ENCODE measurements around the gene COX8A. TPM values are rescaled to one million over a fixed set of nuclear protein-coding genes. Genes with fewer than 3 reads are reported as not detected.

The COX8A gene
- polyA plus RNA-seq, 3 donors: 354 to 588 (median 526) TPM

DNA sequence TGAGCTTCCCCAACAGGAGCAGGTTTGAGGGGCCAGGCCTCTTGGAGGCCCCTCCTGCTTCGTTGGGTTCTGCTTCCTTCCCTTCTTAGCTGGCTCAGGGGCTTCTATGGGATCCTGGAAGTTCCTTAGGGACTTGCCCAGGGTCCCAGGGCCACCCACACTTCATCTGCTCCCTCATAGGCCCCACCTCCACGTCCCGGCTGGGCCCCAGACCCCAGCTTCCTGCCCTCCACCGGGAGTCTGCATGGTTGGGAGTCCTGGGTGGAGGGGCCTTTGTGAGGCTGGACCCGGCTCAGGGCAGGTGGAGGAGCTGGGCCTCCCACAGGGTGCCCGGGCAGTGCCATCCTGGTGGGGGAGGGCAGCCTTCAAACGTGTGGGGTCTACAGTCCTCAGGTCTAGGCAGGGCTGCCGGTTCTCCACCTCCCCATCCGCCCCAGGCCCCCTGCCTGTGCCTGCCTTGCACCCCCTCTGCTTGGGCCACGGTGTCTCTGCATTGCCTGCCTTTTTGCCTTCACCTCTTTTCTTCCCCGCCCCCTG, 23.4 kb downstream of the COX8A start:
- H3K4me3 ChIP-seq (replicated peaks in 1 of 3; ENCODE audit: low read depth in 2 of 3, low read length in 3 of 3): no peak overlapping the region
- DNase-seq: no peak
- peaks cover 0 to 5% of the 10 kb centered on the region in 2 donors for H3K9me3 ChIP-seq (replicated peaks in 1 of 2; ENCODE audit: control insufficient read depth in 1 of 2, insufficient read depth in 1 of 2, low read length in 2 of 2)
- WGBS (ENCODE audit: insufficient coverage): 78% methylated on average over 7 of the region's 11 CpGs
- H3K27me3 Mint-ChIP-seq (ENCODE audit: low read depth in 3 of 3): peaks cover 28 to 42% (median 34%) of the 10 kb centered on the region in 3 donors
- H3K4me3 Mint-ChIP-seq: peak overlapping the region in 1 of 2 donors; percentile 39
- peak overlapping the region in 1 of 7 donors; percentile 42 for H3K27ac Mint-ChIP-seq
- no peak overlapping the region for H2AFZ ChIP-seq (ENCODE audit: insufficient read depth, low read depth, low read length, poor library complexity, severe bottlenecking)
- H3K4me1 Mint-ChIP-seq: peaks cover 47% of the 10 kb centered on the region
- H3K79me2 ChIP-seq (ENCODE audit: insufficient read depth, low read length): no peaks in the 10 kb centered on the region
- H4K20me1 ChIP-seq (ENCODE audit: insufficient read depth, low read length): peaks cover 72% of the 10 kb centered on the region
- H3K4me1 ChIP-seq (ENCODE audit: control insufficient read depth in 1 of 2, insufficient read depth in 2 of 2, low read length in 2 of 2): peaks cover 44 to 61% of the 10 kb centered on the region in 2 donors
- no peak overlapping the region for H3K4me2 ChIP-seq (replicated peaks; ENCODE audit: extremely low read depth, low read length, poor library complexity, severe bottlenecking)
- H3K9me3 Mint-ChIP-seq: peaks cover 0 to 8% (median 2%) of the 10 kb centered on the region in 7 donors
- intact Hi-C loops (cut with micrococcal nuclease): no loop called here
- peaks cover 43 to 46% of the 10 kb centered on the region in 2 donors for H3K36me3 ChIP-seq (replicated peaks in 1 of 2; ENCODE audit: control insufficient read depth in 1 of 2, insufficient read depth in 2 of 2, low read length in 2 of 2)
- H3K9ac ChIP-seq (ENCODE audit: insufficient read depth, low read length, poor library complexity, severe bottlenecking): no peak overlapping the region
- TF ChIP-seq, protein P1, sequence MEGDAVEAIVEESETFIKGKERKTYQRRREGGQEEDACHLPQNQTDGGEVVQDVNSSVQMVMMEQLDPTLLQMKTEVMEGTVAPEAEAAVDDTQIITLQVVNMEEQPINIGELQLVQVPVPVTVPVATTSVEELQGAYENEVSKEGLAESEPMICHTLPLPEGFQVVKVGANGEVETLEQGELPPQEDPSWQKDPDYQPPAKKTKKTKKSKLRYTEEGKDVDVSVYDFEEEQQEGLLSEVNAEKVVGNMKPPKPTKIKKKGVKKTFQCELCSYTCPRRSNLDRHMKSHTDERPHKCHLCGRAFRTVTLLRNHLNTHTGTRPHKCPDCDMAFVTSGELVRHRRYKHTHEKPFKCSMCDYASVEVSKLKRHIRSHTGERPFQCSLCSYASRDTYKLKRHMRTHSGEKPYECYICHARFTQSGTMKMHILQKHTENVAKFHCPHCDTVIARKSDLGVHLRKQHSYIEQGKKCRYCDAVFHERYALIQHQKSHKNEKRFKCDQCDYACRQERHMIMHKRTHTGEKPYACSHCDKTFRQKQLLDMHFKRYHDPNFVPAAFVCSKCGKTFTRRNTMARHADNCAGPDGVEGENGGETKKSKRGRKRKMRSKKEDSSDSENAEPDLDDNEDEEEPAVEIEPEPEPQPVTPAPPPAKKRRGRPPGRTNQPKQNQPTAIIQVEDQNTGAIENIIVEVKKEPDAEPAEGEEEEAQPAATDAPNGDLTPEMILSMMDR (IDR thresholded peaks at IDR 0.05): no peak
- H3K36me3 Mint-ChIP-seq: peaks cover 47 to 54% of the 10 kb centered on the region in 2 donors
- H3K27ac ChIP-seq (ENCODE audit: low read depth in 1 of 2, low read length in 2 of 2): no peak overlapping the region
- H3K27me3 ChIP-seq (ENCODE audit: control insufficient read depth in 2 of 2, insufficient read depth in 2 of 2, low read length in 2 of 2): peaks cover 15 to 34% of the 10 kb centered on the region in 2 donors

DNA sequence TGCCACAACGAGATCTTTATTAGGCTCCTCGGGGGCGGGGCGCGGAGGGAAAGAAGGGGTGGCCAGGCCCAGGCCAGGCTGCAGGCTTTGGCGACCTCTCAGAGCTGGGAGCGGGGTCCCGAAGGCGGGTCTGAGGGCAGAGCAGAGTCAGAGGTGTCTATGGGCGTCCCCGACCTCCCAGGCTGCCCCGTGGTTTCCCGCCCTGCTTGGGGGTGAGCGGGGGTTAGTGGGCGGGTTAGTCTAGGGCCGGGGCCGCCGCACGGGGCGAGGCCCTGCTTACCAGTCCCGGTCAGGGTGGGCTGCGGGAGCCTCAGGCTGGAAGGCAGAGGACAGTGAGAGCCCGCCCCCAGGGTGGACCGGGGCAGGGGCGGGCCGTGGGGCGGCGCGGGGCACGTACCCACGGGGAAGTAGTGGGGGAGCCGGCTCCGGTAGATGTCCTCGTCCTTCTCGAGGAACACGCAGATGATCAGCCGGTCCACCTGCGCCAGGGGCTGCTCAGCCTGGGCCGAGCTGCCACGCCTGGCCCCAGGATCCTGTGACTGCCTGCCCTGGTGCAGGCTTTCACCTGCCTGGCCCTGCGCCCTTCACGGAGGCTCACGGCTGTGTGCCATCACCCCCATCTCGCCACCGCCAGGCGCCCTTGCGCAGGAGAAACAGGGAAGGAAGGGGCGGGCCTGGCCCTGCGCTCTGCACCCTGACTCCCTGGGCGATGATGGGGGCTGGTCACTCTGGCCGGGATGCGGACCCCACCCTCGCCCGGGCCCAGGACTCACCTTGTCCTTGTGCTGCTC, 24.3 kb downstream of the COX8A start:
- 26% methylated on average over 41 of the region's 54 CpGs for WGBS (ENCODE audit: insufficient coverage)
- H3K27ac ChIP-seq (ENCODE audit: low read depth in 1 of 2, low read length in 2 of 2): no peak overlapping the region
- Mint-ChIP-seq H3K36me3 (peaks cover 41 to 48% of the 10 kb centered on the region in 2 donors), H3K27ac (no peak overlapping the region), H3K4me3 (peak overlapping the region; percentile 70 to 86), H3K9me3 (peaks cover 0 to 10% (median 3%) of the 10 kb centered on the region in 7 donors), H3K27me3 (ENCODE audit: low read depth in 3 of 3) (peaks cover 35 to 51% (median 43%) of the 10 kb centered on the region in 3 donors), H3K4me1 (peaks cover 43% of the 10 kb centered on the region)
- peaks cover 41 to 44% of the 10 kb centered on the region in 2 donors for H3K36me3 ChIP-seq (replicated peaks in 1 of 2; ENCODE audit: control insufficient read depth in 1 of 2, insufficient read depth in 2 of 2, low read length in 2 of 2)
- no peak overlapping the region for H2AFZ ChIP-seq (ENCODE audit: insufficient read depth, low read depth, low read length, poor library complexity, severe bottlenecking)
- DNase-seq: peak in 2 of 3 donors; percentile 28 to 34
- no peaks in the 10 kb centered on the region for H3K79me2 ChIP-seq (ENCODE audit: insufficient read depth, low read length)
- peaks cover 64% of the 10 kb centered on the region for H4K20me1 ChIP-seq (ENCODE audit: insufficient read depth, low read length)
- peaks cover 41 to 58% of the 10 kb centered on the region in 2 donors for H3K4me1 ChIP-seq (ENCODE audit: control insufficient read depth in 1 of 2, insufficient read depth in 2 of 2, low read length in 2 of 2)
- TF ChIP-seq, protein P1 (IDR thresholded peaks at IDR 0.05): no peak
- H3K27me3 ChIP-seq (ENCODE audit: control insufficient read depth in 2 of 2, insufficient read depth in 2 of 2, low read length in 2 of 2): peaks cover 15 to 42% of the 10 kb centered on the region in 2 donors
- H3K4me2 ChIP-seq (replicated peaks; ENCODE audit: extremely low read depth, low read length, poor library complexity, severe bottlenecking): peak overlapping the region; percentile 81
- intact Hi-C loops (cut with micrococcal nuclease): no loop called here
- H3K4me3 ChIP-seq (replicated peaks in 1 of 3; ENCODE audit: low read depth in 2 of 3, low read length in 3 of 3): peak overlapping the region; percentile 19 to 68 (median 23)
- H3K9me3 ChIP-seq (replicated peaks in 1 of 2; ENCODE audit: control insufficient read depth in 1 of 2, insufficient read depth in 1 of 2, low read length in 2 of 2): peaks cover 0 to 5% of the 10 kb centered on the region in 2 donors
- H3K9ac ChIP-seq (ENCODE audit: insufficient read depth, low read length, poor library complexity, severe bottlenecking): peak overlapping the region; percentile 32
